Epithelial cell of proximal tubule (primary cell): ENCODE results near the gene SOCS3. TPM values are rescaled to one million over a fixed set of nuclear protein-coding genes. Genes with fewer than 3 reads are reported as not detected.

Experiments
- DNase-seq: peaks from one replicate; pipeline ENCODE4 v3.0.0-alpha.2; 2011; ENCODE audit warnings: low read depth
- H3K4me3 ChIP-seq: 2 replicates; pipeline ENCODE4 v1.5.1; 2011; ENCODE audit warnings: low read depth, mild to moderate bottlenecking, low read length
- total RNA-seq: library from RNA; depleted of rRNA; stranded (reverse); fragments of >200 nt; gene quantifications from 2 replicates; pipeline ENCODE4 v1.2.3, GENCODE V29; 2015
- TF ChIP-seq, protein P1 (sequence below): conservative IDR thresholded peaks from 2 replicates; pipeline ENCODE4 v1.5.1; 2012; ENCODE audit warnings: low read depth, mild to moderate bottlenecking, low read length

SOCS3 gene
- total RNA-seq, 1 donor from 2014 or later = 42.8 TPM

DNA sequence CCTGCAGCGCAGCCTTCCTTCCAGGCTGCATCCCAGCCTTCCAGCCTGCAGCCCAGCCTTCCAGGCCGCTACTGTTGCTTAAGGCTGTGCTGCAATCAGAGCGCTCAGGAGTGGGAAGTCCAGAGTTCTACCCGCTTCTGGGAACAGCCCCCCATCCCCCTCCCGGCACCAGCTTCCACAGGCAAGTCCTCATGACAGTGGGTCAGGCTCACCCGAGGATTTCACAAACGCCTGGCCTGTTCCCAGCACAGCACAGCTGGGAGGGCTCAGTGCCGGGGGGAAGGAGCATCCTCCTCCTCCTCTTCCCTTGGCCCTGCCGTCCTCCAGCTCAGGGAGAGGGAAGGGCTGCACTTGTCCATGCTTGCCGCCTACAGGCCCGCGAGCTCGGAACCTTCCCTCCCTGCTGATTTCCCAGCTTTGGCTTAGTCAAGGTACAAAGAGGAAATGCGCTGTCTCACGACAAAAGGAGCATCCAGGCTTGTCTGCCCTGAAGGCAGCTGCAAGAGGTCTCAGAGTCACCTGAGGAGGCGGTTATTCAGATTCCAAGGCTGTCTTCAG, 8.3 kb downstream of the SOCS3 start:
- peak overlapping the region; percentile 4 for H3K4me3 ChIP-seq
- DNase-seq = no peak
- TF ChIP-seq, protein P1, sequence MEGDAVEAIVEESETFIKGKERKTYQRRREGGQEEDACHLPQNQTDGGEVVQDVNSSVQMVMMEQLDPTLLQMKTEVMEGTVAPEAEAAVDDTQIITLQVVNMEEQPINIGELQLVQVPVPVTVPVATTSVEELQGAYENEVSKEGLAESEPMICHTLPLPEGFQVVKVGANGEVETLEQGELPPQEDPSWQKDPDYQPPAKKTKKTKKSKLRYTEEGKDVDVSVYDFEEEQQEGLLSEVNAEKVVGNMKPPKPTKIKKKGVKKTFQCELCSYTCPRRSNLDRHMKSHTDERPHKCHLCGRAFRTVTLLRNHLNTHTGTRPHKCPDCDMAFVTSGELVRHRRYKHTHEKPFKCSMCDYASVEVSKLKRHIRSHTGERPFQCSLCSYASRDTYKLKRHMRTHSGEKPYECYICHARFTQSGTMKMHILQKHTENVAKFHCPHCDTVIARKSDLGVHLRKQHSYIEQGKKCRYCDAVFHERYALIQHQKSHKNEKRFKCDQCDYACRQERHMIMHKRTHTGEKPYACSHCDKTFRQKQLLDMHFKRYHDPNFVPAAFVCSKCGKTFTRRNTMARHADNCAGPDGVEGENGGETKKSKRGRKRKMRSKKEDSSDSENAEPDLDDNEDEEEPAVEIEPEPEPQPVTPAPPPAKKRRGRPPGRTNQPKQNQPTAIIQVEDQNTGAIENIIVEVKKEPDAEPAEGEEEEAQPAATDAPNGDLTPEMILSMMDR = peak; percentile 5

DNA sequence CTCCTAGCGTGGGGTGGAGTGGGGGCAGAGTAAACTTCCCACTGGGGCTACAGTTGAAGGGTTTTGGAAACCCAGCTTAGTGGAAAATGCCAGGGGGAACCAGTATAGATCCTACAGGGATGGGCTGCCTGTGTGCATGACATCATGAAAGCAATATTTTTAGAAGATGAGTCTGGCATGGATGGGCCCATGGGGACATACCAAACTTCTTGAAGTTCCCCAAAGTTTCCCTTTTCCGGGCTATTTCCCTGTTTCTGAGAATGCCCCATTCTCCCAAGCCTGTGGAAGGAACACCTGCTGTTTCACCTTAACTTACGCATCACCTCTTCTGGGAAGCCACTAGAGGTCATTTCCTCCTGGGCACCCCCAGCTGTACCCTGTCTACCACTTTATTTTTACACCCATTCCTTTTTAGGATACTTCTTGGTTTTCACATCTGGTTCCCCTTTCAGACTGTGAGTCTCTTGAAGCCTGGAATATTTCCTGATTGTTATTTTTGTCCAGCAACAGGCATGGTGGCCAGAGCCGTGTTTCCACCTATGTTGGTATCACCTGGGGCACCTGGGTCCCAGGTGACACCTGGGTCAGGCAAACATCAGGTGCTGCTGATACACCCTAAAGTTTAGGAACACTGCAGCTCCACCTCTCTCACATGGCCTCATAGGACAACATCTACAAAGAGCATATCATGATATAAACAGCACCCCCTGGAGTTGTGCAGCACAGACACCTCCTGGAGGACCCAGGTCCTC, 9.8 kb downstream of the SOCS3 start:
- H3K4me3 ChIP-seq = no peak overlapping the region
- DNase-seq = no peak
- TF ChIP-seq, protein P1 = peak; percentile 27

DNA sequence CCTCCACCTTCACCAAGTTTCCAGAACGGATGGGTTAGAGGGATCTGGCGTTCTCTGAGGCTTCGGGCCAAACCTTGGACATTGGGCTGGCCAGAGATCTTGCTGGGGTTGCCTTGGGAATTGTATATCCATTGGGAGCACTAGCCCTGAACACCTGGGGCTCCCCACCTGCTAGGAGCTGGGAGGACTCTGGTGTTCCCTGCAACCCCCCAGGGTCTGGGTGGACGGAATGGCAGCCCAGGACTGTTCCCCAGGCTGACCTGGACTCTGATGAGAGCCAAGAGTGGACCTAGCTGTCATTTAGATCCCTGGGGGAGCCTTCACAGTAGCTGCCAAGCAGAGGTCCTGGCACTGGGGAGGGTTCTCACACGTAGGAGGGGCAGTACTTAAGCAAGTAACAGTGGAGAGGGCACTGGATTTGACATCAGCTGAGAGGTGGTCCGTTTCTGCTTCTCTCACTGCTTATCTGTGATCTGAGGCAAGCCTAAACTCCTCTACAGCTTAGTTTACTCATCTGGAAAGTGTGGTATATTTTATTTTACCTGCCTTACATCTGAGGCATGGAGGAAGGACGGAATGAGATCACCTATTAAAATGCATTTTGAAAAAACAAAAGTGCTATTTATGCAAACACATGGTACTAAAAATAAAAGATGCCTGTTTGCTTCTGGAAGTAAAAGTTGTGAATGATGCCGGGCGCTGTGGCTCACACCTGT, 11.7 kb downstream of the SOCS3 start:
- no peak for DNase-seq
- H3K4me3 ChIP-seq = no peak overlapping the region
- TF ChIP-seq, protein P1 = no peak

DNA sequence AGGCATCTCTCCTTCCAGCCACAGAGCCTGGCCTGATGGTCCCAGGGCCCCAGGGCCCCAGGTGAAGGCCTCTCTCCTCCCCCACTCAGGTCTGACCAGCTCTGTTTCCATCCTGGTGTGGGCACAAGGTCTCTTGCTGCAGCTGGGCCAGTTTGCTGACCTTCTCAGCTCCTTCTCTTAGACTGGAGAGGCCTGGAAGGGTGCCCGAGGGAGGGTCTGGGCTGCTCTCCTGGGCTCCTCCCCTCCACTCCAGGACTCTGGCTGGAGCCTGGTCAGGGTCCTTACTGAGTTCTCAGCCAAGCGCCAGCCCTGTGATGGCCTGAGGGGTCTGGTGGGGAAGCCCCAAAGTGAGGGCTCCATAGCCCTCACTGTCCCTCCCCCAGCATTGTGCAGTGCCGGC, 12.4 kb downstream of the SOCS3 start:
- DNase-seq = no peak
- TF ChIP-seq, protein P1 = no peak
- no peak overlapping the region for H3K4me3 ChIP-seq

DNA sequence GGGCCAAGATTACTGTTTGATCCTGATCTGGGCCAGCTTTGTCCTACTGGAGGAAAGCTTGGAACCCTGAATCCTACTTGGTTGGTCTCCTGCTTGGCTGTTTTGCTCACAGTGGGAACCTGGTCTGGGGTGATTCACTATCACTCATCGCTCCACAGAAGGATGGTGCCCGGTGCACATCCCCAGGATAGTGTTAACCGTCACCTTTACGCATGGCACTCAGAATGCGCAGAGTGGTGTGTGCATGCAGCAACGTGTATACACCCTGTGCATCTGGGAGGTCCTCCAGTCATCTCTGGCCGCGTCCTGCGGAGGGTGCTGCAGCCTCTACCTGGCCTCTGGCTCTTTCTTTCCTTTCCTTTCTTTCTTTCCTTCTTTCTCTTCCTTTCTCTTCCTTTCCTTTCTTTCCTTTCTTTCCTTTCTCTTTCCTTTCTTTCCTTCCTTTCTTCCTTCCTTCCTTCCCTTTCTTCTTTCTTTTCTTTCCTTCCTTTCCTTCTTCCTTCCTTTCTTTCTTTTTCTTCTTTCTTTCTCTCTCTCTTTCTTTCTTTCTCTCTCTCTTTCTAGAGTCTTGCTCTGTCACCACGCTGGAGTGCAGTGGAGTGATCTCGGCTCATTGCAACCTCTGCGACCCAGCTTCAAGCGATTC, 13.1 kb downstream of the SOCS3 start:
- TF ChIP-seq, protein P1 = no peak
- H3K4me3 ChIP-seq = no peak overlapping the region
- no peak for DNase-seq

DNA sequence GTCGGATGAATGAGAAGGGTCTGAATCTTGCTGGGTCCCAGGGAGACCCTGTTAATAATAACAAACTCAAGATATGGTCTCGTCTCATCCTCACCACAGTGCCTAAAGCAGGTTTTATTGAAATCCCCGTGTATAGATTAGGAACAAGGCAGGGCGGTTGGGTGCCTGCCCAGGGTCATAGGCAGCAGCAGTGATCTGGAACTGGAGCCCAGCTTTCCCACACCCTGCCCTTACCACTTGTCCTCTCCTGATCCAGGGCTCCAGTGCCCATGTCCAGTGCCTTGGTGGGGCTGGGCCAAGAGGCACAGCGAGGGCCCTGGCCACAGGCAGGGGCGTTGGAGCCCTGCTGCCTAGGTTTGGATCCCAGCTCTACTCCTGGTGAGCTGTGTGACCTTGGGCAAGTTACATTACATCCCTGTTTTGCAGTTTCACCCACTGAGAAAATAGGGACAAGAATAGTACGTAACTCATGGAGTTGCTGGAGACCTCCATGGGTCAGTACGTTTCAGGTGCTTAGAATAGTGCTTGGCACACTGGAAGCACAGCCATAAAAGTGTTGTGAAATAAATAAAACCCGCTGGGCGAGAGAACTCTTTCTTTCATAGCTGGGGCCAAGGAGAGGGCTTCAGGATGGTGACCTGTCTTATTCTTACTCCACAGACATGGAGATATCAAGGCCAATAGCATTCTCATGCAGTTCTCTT, 13.9 kb downstream of the SOCS3 start:
- H3K4me3 ChIP-seq = no peak overlapping the region
- TF ChIP-seq, protein P1 = no peak
- DNase-seq = no peak
